HG02852 (cell line): ENCODE measurements around the gene CTAGE1.
"Not testable (repeated sequence)": the region's sequence is repeated elsewhere in the genome, so short reads cannot be mapped to it uniquely, and the experiment has no call there.

Experiments
- ATAC-seq: cut with Tn5 transposase; IDR thresholded peaks from one replicate; pipeline ENCODE4 v1.9.1; 2021; ENCODE audit warnings: mild to moderate bottlenecking, moderate library complexity; ENCODE audit not compliant: unreplicated experiment

CTAGE1 gene

DNA sequence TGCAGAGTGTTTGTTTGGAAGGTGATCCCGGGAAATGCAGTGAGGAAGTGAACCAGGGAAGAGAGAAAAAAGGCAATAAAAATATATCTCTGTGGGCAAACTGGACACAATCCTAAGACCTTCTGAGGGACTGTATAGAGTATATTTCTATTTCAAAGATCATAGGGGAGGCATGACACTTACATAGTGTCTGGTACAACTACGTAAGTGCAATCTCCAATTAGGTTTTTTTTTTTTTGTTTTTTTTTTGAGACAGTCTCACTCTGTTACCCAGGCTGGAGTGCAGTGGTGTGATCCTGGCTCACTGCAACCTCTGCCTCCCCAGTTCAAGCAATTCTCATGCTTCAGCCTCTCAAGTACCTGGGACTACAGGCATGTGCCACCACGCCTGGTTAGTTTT, 24.6 kb downstream of the CTAGE1 start:
- ATAC-seq: not testable (repeated sequence)

GRCh38 chr18:22391407-22392345, 26.0 kb downstream of the CTAGE1 start:
- ATAC-seq: no peak

GRCh38 chr18:22387787-22388186, 29.9 kb downstream of the CTAGE1 start:
- ATAC-seq: no peak

DNA sequence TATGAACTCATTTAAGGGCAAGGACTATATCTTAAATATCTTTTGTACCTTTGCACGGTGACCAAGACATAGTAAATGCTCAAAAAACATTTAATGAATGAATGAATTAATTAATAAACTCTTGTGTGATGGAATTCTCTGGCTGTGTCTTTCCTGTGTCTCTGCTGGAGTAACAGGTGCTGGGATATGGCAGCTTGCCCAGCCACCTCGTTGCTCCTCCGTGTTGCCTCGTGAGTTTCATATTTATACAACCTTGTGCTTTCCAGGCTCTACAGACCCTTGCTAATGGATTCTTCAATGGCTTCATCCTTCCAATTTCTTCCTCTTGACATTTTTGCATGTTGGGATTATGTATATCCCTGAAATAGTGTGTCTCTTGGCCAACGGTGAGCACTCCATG, 30.4 kb downstream of the CTAGE1 start:
- no peak for ATAC-seq

GRCh38 chr18:22385718-22386117, 32.0 kb downstream of the CTAGE1 start:
- ATAC-seq: no peak

DNA sequence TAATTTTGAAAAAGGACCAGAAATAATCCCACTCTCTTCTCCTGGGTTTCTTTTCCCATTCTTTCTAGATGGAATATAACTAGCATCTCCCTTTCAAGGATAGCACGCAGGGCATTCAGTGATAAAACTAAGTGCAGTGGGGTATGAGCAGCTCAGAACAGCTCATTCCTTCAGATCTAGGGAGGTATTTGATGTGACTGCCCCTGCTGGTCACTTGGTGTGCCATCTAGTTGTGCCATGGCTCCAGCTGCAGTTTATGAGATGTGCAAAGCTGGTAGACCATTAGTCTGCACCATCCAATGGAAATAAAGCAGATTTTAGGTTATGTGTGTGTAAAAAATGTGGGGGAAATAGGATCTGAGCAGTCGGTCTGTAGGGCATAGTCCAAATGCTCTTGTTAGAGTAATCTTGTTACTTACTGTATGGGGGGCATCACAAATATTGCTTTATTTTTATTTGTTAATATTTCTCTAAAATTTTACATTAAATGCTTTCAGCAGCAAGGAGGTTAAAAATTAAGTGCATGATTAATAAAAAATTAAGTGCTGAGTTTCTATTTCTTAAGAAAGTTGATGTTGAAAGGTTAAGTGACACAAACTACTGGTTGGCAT, 38.9 kb downstream of the CTAGE1 start:
- ATAC-seq: no peak

GRCh38 chr18:22377769-22378168, 39.9 kb downstream of the CTAGE1 start:
- ATAC-seq: no peak

DNA sequence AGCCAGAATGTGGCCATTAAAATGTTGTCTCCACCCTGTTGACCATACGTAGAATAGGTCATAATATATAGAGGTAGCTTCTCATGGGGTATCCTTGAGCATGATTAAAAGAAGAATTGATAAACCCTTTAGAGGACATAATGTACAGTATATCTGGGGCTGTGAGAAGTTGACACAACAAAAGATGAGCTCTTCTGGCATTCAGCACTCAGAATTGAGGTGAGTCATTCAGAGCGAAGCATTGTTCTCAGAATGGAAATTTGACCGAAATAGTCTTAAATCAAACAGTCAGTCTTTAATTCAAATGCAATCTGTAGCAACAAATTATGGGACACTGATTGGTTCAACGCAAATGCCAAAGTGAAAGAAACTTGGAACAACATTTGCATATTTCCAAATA, 47.3 kb downstream of the CTAGE1 start:
- no peak for ATAC-seq

DNA sequence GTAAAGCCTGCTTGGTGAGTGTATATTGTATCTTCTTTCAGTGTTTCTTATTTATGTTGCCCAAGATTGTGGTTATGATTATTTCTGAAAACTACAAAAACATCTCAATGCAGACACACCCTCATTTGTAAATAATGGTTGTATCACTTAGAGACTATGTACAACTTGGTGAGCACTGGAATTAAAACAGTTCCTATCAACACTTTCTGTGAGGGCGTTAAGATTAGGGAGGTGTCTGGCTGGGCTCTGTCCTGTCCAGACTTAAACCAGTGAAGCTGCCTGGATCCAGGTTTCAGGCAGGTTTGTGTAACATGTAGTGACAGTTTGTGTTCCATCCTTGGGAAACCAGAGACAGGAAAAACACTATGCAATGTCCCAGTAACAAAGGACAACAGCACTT, 49.7 kb downstream of the CTAGE1 start:
- no peak for ATAC-seq

DNA sequence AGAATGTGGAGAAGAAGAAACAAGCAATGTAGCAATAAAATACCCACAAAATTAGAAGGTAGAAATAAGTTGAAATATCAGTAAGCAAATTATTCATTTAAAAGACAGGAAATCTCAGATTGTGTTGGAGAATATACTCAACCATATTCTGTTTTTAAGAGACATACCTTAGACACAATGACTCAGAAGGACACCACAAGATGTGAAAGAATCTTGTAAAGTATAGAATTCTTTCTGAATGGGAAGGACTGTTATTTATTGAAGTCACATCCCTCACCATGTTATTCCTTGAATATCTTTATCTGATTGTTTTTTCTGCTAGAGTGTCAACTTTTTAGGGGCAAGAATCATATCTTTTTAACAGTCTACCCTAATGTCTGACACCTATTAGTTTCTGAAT, 50.4 kb downstream of the CTAGE1 start:
- no peak for ATAC-seq

- ATAC-seq: no peak
These were observed 53.8 kb downstream of the CTAGE1 start for GRCh38 chr18:22363867-22364463.
